Esophagus muscularis mucosa (tissue), 4 donors: ENCODE measurements around the gene TOR2A.

ENCODE experiments used
- CTCF ChIP-seq, 3 experiments: fragments of 200-600 bp in 2 of 3; fragments of 450-650 bp in 1 of 3; sonication (generic) in 2 of 3; IDR thresholded peaks; one replicate each; pipeline ENCODE4 v1.5.1; 2017 to 2019; ENCODE audit warnings: antibody characterized with exemption in 3 of 3, mild to moderate bottlenecking in 2 of 3, moderate library complexity in 1 of 3
- EP300 ChIP-seq: sonication (generic); formaldehyde crosslinking; IDR thresholded peaks from one replicate; pipeline ENCODE4 v1.6.1; 2017; ENCODE audit warnings: antibody characterized with exemption
- POLR2A ChIP-seq: fragments of 450-650 bp; IDR thresholded peaks from one replicate; pipeline ENCODE4 v1.6.1; 2017; ENCODE audit warnings: antibody characterized with exemption, moderate library complexity, mild to moderate bottlenecking, low read depth
- POLR2AphosphoS5 ChIP-seq, 2 donors: sonication (generic); formaldehyde crosslinking; IDR thresholded peaks; one replicate each; pipeline ENCODE4 v1.6.1; 2017; ENCODE audit warnings: antibody characterized with exemption in 2 of 2

DNA sequence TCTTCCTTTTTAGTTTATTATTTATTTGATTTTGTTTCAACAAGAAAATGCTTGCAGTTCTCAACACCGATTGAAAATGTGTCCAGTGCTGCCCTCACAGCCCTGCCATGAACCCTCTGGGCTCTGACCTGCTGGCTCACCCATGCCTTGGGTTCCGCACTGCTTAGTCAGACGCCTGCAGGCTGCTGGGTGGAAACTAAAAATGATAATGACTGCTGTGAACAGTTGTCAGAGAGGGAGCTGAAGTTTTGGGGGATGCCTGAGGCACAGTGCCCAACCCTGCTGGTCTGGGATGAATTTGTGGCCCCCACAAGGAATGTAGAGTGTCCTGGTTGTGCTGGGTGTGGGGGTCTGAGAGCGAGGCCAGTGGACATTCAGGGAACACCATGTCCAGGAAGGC lies 50.5 kb downstream of the TOR2A start:
- TF ChIP-seq POLR2A (no peak), POLR2AphosphoS5 (IDR thresholded peaks at IDR 0.05) (no peak), CTCF (IDR thresholded peaks at IDR 0.05) (no peak), EP300 (no peak)
